Tibial nerve (tissue), 4 donors: ENCODE data around the gene AMIGO2.

Experiments
- EP300 ChIP-seq, 2 donors: sonication (generic); formaldehyde crosslinking; IDR thresholded peaks; one replicate each; pipeline ENCODE4 v1.6.1; 2017; ENCODE audit warnings: antibody characterized with exemption in 2 of 2, mild to moderate bottlenecking in 1 of 2
- POLR2A ChIP-seq, 2 donors: fragments of 450-650 bp; IDR thresholded peaks; one replicate each; pipeline ENCODE4 v1.6.1; 2017; ENCODE audit warnings: antibody characterized with exemption in 2 of 2, mild to moderate bottlenecking in 2 of 2, moderate library complexity in 2 of 2
- TF ChIP-seq, protein P1 (sequence below), 5 experiments: fragments of 200-600 bp in 3 of 5; fragments of 450-650 bp in 2 of 5; sonication (generic) in 3 of 5; IDR thresholded peaks; one replicate each; pipeline ENCODE4 v1.5.1; 2016 to 2019; ENCODE audit warnings: antibody characterized with exemption in 5 of 5, mild to moderate bottlenecking in 3 of 5, moderate library complexity in 2 of 5

DNA sequence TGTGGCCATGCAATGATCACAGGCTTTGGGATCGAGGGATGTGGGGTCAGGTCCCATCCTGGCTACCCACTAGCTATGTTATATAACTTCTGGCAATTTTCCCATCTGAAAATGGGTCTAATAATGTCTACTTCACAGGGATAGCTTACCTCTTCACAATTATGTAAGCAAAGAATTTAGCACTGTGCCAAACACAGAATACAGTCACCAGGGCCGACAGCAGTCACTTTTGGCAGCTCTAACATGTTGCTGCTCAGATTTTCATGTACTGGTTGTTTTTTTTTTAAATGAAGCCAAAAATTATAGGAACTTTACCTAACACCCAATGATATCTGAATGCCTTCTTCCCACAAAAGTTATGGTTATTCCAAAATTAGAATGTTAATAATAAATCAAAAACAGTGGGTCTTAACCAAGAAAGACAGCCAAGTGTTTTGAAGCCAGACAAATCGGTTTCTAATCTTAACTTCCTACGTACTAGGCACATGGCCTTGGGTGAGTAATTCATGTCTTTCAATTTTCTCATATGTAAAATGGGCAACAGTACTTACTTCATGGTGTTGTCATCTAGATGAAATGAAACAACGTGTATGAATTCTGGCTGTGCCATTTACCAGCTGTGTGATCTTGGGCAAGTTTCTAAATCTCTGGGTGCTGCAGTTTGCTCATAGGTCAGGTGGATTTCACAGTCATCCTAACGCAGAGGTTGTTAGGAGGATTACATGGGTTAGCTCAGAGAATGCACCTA lies 13.3 kb downstream of the AMIGO2 start:
- TF ChIP-seq, protein P1, sequence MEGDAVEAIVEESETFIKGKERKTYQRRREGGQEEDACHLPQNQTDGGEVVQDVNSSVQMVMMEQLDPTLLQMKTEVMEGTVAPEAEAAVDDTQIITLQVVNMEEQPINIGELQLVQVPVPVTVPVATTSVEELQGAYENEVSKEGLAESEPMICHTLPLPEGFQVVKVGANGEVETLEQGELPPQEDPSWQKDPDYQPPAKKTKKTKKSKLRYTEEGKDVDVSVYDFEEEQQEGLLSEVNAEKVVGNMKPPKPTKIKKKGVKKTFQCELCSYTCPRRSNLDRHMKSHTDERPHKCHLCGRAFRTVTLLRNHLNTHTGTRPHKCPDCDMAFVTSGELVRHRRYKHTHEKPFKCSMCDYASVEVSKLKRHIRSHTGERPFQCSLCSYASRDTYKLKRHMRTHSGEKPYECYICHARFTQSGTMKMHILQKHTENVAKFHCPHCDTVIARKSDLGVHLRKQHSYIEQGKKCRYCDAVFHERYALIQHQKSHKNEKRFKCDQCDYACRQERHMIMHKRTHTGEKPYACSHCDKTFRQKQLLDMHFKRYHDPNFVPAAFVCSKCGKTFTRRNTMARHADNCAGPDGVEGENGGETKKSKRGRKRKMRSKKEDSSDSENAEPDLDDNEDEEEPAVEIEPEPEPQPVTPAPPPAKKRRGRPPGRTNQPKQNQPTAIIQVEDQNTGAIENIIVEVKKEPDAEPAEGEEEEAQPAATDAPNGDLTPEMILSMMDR (IDR thresholded peaks at IDR 0.05) = no peak
- TF ChIP-seq POLR2A (IDR thresholded peaks at IDR 0.05) (no peak), EP300 (IDR thresholded peaks at IDR 0.05) (no peak)
